Erythroblast (primary cell): ENCODE measurements around the gene MEA1.
A peak's percentile ranks its signal among the peaks of the same experiment; 100 is the strongest.

ENCODE experiments used
- DNase-seq, 2 experiments: peaks; one replicate each; lab custom pipeline; 2025; lab: John Stamatoyannopoulos, UW
- GATA1 ChIP-seq: IDR thresholded peaks from 2 replicates; pipeline ENCODE4 v1.6.1; 2011; ENCODE audit warnings: low read depth, mild to moderate bottlenecking, control low read depth, low read length, moderate library complexity
- POLR2A ChIP-seq: IDR thresholded peaks from 2 replicates; pipeline ENCODE4 v1.6.1; 2011; ENCODE audit warnings: mild to moderate bottlenecking, low read length

MEA1 gene

DNA sequence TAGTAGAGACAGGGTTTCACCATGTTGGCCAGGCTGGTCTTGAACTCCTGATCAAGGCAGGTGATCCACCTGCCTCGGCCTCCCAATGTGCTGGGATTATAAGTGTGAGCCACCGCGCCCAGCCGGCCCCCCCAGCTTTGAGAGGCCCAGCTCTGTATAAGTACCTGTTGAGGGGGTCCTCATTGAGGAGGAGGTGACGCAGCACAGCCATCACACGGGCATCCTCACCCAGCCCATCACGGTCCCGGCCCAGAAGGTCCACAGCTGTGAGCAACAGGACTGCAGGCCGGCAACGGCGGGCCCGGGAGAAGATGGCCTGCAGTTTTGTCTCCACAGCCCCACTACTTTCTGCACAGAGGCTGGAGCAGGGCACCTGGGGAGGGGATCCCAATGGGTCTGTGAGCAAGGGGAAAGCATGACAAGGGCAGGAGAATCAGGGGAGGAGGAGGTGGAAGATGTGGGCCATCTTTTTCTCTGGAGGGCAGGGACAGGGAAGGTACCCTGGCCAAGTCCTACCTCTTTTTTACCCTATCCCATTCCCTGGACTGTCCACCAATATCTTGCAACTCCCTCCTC, 45.5 kb downstream of the MEA1 start:
- no peak for DNase-seq
- TF ChIP-seq POLR2A (no peak), GATA1 (no peak)

DNA sequence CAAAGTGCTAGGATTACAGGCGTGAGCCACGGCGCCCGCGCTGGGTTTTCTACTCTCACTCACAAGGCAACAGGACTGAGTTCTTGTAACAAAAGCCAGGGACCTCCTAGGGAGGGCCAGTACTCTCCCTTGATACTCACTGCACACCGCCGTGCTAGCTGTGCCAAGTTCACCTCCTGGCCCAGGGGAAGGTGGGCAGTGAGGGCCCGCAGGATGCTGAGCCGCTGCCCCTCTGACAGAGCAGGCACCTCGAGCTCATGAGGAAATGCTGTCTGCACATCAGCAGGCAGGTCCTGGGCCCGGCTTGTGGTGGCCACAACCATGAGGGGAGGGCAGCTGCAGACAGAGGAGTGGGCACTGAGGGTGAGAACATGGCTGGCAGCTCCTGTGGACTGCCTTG, 46.5 kb downstream of the MEA1 start:
- no peak for DNase-seq
- TF ChIP-seq GATA1: no peak
- TF ChIP-seq POLR2A: no peak

DNA sequence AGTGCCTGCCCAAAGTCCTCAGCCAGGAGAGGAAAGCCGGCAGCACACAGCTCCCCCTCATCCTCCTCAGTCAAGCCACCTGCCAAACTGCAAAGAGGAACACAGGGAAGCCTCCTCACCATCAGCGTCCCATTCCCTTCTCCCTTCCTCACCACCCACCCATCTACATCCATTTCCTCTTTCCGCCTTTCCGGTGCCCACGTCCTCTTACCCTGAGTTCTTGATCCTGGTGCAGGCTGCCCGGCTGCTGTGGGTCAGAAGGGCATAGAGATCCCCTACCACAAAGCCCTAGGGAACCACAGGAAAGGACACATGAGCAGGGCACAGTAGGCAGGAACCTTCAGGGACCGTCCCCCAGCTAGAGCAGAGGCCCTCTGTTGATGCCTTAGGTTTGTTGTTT, 47.2 kb downstream of the MEA1 start:
- TF ChIP-seq GATA1 (no peak), POLR2A (no peak)
- DNase-seq: no peak

DNA sequence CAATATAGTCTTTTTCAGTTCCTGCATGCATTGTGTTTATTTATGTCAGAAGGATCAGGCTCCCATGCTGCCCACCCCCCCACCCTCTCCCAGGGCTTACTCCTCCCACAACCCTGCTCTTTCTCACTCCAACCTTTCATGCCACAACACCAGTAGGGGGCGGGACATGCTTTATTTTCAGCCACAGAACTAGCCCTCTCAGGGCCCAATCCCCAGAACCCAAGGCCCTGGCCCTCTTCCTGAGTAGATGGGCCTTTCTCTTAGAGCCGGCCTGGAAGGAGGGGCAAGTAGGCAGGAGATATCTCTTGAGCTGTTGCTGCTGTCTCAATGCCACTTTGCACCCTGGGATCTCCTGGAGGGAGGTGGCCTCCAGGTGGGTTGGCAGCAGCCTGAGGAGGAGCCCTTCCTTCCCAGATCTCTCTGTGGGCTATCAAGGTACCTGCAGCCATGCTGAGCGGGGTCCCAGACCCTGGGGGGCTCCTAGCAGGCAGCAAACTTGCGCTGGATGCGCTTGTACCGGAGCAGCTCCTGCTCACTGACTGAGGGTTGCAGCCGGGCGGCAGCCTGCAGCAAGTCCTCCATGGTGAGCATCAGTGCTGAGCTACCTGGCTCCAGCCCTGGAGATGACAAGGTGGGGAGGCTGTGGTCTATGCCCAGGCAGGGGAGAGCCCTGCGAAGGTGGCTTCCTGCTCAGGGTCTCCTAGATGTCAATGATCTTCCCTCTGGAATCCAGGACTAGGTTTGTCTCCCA, 49.7 kb downstream of the MEA1 start:
- TF ChIP-seq POLR2A: no peak
- DNase-seq: peak; percentile 70 to 73

DNA sequence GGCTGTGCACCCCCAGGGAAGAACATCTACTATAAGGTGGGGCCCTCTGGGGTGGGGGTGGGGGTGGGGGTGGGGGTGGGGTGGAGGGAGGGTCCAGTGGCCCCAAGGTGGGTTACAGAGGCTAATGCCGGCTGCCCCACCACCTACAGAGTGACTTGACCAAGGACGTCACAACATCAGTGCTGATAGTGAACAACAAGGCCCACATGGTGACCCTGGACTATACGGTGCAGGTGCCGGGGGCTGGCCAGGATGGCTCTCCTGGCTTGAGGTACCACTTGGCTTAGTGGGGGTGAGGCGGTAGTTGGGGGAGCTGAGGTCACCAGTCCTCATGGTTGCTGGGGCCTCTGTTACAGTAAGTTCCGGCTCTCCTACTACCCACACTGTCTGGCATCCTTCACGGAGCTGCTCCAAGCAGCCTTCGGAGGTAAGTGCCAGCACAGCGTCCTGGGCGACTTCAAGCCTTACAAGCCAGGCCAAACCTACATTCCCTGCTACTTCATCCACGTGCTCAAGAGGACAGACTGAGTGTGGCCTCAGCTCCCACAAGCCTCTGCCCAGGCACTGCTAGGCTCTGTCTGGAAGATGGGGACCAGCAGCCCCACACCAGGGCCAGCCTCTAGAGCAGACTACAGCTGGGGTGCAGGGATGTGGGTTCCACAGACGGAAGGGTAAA, 50.4 kb downstream of the MEA1 start:
- DNase-seq: no peak
- no peak for TF ChIP-seq GATA1
- TF ChIP-seq POLR2A: no peak

DNA sequence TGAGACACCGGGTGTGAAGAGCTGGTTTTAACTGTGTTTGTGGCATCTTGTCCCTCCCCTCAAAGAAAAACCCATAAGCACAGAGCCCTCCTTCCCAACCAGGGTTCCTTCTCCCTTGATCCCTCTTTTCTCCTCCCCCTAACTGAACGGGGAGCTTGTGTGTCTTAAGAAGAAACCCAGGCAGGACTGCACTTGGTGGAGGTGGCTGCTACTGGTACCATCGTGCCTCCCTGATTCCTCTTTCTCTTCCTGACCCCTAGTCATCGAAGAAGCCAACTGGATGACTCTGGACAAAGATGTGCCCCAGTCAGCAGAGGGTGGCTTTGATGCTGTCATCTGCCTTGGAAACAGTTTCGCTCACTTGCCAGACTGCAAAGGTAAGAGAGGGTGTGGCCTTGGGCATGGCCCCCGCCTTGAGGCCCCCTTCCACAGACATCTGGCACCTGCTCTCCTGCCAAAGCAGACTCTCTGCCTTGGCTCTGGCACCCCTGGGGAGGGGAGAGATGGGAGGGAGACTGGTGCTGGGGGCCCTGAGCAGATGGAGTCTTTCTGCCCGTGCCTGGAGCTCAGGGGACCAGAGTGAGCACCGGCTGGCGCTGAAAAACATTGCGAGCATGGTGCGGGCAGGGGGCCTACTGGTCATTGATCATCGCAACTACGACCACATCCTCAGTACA, 51.1 kb downstream of the MEA1 start:
- TF ChIP-seq GATA1: no peak
- no peak for TF ChIP-seq POLR2A
- no peak for DNase-seq

DNA sequence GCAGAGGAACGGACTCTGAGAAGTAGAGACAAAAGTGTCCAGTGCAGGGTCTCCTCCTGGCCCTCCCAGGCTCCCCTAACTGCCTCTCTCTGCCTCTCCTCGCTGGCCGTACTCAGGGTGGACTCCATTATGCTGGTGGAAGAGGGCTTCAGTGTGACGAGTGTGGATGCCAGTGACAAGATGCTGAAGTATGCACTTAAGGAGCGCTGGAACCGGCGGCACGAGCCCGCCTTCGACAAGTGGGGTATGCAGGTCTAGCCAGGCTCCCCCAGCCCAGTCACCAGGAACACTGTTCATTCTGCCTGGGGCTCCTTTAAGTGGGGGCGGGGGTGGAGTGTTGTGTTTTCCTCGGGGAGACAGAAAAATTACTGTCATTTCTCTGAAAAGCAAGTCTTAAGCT, 51.6 kb downstream of the MEA1 start:
- TF ChIP-seq POLR2A: no peak
- no peak for DNase-seq
